ENCODE measurements around the gene PACSIN2.

DNA sequence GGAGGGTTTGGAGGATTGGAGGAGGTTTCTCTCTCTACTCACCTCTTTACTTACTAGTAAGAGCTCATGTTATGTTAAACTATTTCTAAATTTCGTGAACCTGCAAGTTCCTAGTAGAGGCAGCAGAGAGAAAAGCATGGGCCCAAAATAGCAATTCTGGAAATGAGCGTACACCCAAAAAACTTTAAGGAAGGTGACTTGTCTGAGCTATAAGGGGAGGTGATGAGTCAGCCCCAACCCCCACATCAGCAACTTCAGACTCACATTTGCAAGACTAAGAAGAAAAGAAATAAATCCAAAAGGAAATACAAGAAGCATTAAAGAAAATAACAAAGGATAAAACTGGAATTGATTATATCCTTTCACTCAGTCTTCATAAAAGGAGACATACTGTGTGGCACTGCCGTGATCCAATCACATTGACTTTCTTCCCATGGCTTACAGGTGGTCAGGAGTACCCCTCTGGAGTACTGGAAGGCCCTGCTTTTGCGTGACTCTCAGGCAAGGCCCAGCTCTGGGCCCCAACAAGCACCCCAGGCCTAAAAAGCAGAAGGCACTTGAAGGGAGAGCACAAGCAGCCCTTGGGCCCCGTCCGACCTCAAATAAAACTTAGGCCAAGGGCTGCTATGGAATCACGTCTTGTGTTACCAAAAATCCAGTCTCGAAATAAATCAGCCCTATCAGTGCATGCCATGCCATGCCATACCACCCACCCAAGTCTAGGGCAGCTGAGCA lies 14.3 kb downstream of the PACSIN2 start:
- TF ChIP-seq CTCF (IDR thresholded peaks at IDR 0.05) (no peak), EP300 (IDR thresholded peaks at IDR 0.05) (no peak), POLR2A (IDR thresholded peaks at IDR 0.05) (no peak), POLR2AphosphoS5 (IDR thresholded peaks at IDR 0.05) (no peak)
